NCI-H1092 treated with DMSO at 0.1 percent for 48 hours (cell line): ENCODE measurements around the gene CCDC82.

Source experiments
- DNase-seq: peaks from one replicate; lab custom pipeline; 2025; lab: John Stamatoyannopoulos, UW

CCDC82 gene

DNA sequence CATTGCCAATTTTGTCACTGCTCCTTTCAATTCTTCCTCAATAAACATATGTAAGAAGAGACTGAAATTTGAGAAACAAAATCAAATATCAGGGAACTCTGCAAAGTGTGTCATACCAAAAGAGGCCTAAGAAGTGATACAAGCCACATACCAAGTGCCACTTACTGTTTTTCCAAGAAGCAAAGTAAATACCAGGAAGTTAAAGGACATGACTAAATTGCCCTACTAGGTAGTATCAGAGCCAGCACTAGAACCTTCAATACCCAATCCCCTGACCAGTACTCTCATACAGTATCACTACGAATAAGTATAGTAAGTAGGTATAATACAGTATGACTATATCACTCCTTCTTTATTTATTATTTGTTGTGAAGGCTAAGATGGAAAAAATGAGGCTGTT is 60.3 kb downstream of the CCDC82 start:
- DNase-seq, result no peak

DNA sequence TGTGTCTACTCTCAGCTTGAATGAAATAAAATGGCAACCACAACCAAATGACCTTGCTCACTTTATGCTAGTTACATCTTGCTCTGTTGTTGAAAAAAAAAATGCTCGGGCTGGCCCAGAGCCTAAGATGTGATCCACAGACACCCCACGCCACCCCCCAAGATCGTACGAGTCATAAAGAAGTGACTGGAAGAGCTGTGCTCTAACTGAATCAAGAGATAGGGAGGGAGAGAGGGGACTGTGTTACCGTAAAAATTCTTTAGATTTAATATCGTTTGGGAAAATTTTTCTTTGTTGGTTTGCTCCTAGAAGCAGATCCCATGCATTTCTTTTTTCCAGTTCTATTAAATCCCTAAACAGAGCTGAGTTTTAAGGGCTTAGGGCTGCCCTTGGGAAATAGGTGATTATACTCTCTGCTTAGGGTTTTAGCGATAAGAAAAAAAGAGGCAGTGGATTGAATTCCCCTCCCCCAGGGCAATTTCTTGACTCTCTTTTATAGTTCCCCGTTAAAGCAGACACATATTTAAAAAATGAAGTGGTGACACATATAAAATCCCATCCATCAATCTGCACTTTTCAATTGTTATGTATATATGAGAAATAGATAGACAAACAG is 61.2 kb downstream of the CCDC82 start:
- no peak for DNase-seq

DNA sequence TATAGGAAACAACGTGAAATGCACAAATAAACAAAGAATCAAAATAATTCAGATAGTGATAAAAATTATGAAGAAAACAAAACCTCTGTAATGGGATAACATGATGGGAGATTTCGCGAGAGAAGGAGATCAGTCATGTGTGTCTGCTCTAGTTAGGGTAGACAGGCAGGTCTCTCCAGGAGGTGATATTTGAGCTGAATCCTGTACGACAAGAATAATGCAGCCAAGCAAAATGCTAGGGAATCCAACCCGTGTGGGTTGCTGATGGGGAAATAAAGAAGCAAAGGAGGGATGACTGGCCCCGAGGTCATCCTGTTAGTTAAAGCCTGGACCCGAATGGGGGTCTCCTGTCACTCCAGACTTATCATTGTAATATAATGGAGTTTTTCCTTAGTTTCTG is 62.8 kb downstream of the CCDC82 start:
- DNase-seq, result no peak

DNA sequence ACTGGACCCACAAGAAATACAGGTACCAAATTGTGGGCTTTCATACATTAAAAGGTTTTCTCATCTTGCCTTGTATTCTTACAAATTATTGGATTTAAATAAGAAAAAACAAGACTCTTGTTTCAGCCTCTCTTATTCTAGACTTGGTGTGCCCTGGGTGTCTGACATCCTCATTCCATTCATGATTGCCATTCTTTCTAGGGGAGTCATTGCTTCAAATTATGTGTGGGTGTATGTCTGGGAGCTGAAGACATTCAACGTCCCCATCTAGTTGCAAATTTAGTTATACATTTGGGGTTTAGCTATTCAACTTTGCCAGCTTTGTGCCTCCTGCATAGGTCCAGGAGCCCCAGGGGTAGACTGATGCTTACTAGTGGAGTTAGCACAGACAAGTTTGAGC is 64.8 kb downstream of the CCDC82 start:
- DNase-seq, result no peak

DNA sequence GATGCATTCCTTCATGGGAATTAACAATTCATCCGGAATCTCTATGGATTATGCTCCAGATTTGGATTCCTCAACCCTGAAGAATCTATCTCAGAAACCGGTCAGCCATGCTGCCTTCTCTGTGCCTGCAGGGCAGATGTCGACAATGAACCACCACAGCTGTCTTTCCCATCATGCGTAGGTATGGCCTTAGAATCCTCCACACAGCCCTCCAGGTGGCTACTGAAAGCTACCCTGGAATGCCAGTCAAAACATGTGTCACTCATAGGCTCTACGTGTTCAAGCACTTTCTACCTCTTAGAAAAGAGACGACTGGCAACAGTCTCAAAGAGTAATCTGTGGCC is 66.1 kb downstream of the CCDC82 start:
- no peak for DNase-seq

DNA sequence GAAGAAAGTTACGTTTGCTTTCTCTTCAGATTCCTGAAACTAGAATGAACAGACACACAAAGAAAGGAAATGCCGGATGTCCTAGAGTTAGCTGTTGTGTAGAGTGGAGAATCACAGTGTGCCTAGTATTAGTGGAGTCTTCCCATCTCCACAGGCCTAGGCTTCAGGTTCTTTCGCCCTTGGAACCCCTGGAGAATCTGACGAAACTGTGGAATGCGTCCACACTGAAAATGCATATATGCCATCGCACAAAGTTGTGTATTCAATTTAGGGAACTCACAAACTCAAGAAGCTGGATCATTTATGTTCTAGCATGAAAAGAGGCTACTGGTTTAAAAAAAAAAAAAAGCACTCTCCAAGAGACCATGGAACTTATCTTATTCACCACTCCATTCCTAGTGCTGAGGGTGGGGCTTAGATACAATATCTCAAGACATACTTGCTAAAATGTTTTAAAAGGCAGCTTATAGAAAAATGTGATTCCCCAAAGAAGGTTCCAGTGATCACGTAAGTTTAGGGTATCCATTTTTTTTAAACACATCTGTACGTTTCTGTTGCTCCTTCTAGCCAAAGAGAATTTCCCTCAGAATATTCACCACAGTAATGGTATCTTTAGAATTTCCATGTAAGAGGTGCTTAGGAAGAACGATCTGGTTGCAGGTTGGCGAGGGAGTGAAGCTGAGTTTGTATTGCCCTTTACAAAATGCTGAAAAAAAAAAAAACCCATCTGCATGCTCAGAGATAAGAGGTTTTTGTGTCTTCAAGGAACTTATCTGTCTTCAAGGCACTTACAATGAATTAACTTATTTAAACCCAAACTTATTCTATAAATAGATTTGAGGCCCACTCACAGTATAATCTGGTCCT is 66.7 kb downstream of the CCDC82 start:
- no peak for DNase-seq

DNA sequence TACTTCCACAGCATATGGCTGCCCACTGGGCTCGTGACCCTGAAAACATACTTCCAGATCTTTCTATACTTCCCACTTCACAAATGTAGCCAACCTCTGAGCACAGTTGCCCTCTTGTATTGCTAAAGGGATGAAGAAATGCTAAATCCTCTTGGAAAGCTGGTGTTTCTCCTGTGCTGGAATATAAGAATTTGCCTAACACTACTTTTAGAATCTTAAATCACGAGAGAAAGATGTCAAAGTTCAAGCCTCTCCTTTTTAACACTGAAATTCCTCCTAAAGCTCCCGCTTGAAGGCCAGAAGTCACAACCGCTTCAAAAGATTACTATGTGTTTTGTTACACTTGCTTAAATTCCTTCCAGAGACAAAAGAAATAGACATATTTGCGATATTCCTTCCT is 68.6 kb downstream of the CCDC82 start:
- no peak for DNase-seq

DNA sequence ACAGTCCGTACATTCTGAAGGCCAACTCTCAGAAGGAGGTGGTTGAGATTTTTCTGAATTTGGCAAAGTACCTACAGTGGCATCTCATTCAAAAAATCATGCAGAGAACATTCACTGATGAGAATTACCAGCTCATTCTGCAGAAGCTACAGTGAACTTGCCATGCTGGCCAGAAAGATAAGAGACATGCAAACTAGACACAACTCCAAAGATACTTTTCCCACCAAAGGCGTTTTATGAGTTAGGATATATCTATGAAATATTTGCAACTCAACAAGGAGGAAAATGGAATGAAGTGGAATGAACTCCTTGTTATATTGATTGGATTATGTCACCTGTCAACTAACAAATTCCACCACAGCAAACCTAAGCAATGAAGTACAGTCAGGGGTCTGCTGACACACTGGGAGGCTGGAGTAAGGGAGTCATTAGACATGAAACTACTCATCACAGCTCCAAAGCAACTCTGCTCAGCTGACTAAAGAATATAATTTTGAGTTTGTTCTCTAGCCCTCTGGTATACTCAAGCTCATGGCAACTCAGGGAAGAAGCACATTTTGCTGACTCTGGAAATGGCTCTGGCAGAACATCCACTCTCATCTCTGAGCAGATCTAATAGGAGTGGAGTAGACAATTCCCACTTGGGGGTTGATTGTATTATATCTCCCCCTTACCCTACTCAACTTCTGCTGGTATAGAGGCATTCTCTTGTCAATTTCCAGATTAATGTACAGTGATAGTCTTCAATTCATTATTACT is 69.6 kb downstream of the CCDC82 start:
- DNase-seq, result no peak

DNA sequence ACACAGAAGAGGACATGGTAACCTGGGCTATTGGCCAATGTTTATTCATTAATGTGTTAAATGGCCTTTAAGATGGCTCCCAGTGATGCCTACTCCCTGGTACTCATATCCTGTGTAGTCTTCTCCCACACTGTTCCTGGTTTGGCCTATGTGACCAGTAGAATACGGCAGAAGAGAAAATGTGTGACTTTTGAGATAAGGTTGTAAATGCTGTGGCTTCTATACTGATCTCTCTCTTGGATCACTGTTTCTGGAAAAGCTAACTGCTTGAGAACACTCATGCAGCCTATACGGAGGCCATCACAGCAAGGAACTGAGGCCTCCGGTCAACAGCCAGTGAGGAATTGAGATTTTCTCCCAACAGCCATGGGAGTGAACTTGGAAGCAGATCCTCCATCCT is 70.9 kb downstream of the CCDC82 start:
- no peak for DNase-seq

DNA sequence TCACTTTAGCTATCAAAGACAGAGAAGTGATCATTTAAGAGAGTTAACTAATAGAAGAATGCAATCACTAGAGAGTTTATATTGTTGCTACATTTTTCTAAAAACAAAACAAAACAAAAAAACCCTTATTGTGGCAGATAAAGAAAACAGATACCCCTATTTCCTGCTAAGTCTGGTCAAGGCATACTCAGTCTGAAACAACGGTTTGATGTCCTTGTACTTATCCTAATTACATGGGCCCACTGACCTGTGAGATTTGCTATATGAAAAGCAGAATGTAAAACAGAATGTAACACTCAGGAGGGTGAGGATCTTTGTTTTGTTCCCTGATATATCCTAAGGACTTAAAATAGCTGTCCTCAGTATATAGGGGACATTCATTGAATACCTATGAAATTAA is 71.3 kb downstream of the CCDC82 start:
- no peak for DNase-seq

DNA sequence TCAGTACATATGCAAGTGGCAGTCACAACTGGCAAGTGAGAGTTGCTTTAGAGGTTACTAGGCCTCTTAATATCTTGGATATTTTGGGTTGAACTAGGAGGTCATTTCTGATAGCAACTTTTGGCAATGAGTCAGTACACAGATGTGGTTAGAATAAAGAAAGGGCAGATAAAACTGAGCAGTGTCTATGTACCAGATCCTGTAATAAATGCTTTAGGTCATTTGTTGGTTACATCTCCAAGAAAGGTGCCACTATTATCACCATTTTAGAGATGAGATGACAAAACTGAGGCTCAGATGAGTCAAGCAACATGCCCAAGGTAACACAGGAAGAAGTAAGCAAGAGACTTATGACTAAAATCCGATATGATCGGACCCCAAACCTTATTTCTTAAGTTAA is 71.7 kb downstream of the CCDC82 start:
- no peak for DNase-seq

DNA sequence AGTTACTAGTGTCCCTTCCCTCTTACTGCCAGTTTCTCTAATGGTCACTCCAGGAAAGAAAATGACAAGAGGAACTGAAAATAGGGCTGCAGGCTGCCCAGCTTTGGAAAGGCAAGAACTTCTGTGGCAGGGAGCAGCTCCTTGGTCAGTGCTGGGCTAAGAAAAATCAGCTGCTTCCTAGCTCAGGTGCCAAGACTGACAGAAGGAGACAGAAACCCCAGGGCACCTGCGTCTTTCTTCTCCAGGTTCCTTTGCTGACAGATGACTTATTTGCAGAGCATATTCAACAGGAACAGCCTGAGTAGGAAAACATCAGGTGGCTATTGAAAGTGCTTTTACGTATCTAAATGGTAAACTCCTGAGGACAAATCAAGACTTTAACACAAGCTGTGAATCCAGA is 72.1 kb downstream of the CCDC82 start:
- no peak for DNase-seq

DNA sequence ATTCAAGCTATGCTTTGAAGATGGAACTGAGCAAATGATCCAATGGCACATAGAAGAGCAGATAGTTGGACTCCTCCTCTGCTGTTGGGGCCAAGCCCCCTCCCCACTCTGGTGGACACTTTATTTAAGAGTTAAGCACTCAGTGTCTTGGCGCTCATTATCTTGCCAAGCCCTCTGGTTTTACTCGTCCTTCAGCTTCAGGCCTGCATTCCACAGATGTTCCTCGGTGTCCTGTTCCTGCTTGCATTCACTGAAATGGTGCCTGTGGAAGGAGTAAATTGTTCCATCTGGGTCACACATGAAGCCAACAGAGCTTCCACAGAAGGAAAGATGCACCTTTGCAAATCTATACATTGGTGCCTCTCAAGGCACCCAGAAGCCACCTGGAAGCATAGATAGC is 72.8 kb downstream of the CCDC82 start:
- DNase-seq, result no peak

DNA sequence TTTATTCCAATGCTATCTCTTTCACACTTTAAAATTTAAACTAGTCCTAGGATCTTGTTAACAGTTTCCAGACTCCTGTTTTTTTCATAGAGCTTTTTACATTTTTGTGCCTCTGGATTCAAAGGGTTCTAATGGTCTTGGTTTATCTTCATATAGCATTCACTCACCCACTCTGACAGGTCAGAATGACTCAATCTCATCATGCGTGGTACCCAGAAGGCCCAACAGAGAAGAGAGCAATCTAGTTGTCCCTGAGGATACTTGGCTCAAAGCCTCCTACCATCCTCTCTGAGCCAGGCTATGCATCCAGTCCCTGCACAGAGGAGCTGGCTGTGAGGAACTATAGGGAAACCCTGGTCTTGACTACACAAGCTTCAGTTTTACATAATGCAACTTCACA is 74.2 kb downstream of the CCDC82 start:
- no peak for DNase-seq

DNA sequence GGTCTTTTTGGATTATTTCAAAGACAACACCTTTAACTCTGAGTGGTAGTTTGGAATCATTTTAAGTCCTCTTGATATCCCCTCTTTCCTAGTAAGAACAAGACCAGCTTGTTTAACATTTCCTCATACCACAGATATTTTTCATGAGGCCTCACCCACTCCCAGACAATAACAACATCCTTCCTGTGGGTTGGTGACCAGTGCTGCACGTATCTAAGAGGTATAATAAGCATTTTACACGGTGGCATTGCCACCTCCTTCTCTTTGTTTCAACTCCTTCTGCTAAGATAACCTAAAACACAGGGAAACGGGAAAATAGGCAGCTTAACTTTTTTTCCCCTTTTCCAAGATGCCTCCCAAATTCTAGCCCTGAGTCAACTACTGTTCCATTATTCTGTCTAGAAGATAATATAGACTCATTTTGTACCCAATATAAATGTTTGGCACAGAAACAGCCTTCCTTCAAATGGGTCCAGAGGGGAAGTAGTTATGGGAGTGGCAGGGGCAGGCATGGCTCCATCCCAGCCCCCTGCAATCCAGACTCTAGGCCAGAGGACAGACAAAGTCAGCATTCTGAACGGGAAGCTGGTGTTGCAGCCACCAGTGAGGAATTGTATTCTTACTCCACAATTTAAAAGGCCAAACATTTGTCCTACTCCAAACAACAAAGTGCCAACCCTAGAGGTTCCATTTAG is 75.2 kb downstream of the CCDC82 start:
- no peak for DNase-seq

DNA sequence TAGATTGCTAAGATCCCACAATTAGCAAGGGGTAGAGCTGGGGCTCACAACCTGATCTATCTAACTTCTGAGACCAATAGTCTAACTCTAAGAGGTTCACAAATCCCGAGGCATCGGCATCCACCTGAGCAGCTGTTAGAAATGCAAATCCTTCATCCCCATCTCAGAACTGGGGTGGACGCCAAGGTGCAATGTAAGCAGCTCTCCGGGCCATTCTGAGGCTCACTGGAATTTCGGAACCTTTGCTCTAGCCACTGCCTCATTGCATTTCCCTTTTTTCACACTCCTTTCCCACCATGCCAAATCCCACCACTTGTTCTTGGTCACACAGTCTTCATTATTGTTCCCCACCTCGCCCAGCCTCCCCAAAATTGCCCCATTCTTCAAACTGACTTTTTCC is 76.5 kb downstream of the CCDC82 start:
- DNase-seq, result no peak

DNA sequence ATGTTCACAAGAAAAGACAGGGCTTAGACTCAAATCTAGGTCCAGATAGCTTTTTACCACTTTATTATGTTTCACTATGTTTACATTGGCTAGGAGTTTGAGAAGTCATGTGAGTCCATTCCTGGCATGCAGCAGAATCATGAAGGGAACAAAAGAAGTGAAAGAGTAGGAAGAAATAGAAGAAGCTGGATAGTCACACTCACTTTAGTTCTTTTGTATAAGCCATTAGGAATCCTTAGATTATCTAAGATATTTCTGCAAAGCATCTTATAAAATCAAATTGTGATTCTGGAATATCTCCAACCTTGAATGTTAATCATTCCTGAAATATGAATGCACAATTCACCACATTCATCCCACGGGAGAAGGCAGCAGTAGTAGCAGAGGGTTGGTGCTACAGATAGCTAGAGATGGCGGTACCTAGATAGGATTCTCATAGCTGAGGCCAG is 78.6 kb downstream of the CCDC82 start:
- DNase-seq, result peak; percentile 3

DNA sequence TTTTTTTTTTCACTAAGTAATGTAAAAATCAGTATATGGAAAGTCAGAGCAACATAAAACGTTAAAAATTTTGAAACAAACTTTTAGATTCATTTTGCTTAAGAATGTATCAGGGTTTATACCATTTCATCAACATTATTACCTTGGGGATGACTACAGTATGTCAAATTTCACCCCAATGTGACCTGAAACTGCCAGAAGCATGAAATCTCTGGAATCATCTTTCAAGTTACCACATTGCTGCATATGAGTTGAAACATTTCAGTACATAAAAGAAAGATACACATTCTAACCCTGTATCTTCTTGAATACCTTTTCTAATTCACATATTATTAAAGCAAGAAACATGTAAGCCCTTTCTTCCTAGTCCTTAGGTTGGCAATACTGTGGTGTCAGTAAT is 79.5 kb downstream of the CCDC82 start:
- no peak for DNase-seq

DNA sequence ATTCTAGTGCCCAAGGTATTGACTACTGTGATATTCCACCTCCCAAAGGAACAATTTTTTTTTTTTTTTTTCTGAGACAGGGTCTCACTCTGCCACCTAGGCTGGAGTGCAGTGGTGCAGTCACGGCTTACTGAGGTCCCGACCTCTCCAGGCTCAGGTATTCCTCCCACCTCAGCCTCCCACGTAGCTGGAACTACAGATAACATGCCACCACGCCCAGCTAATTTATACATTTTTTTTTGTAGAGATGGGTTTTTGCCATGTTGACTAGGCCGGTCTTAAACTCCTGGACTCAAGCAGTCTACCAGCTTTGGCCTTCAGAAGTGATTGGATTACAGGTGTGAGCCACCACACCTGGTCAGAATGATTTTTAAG is 80.1 kb downstream of the CCDC82 start:
- no peak for DNase-seq

DNA sequence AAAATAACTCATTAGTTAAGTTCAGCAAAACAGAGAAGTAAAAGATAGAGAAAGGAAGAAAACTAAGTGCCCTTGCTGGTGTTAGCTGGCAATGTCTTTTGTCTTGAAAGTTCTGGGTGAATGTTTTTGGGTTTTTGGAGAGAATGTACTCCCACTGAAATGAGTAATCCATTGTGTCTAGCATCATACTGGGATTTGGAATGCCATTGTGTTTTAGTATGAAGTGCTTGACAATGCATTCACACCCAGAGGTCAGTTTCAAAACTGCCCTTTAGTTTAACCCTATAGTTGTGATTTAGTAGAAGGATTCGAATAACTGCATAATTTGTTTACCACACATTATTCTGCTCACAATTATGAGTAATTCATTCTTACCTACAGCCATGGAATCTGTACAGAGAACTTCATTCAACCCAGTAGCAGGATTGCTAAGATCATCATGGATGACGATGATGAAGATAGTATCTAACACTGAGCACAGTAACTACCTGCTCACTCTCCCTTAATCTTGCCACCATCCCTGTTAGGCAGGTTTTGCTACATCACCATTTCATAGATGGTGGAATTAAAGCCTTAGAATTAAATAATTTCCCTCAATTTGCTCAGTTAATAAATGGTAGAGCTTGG is 80.6 kb downstream of the CCDC82 start:
- DNase-seq, result no peak

DNA sequence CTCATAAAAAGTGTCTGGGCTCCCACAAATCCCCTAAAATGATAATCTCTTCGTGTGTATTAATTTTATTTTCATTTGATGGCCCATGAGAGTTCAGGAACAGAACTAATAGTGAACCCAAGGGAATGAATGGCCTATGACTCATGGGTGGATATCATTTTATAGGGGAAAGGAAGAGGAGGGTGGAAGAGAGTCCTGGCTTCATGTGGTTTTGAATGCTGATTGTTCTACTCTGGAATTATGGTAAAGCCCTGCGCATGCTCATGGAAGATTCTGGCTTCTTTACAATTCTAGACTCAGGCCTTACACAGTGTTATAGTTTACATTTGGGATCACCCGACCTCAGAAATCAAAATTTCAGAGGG is 82.0 kb downstream of the CCDC82 start:
- DNase-seq, result no peak
